H1 (cell line): ENCODE results near the gene ELMOD2. TPM values are rescaled to one million over a fixed set of nuclear protein-coding genes. Genes with fewer than 3 reads are reported as not detected.

ENCODE experiments used
- BCL11A ChIP-seq, 2 experiments: IDR thresholded peaks; one replicate each; pipeline ENCODE4 v1.6.1; 2011; ENCODE audit warnings: low read depth in 2 of 2, low read length in 2 of 2, mild to moderate bottlenecking in 2 of 2
- E2F6 ChIP-seq: IDR thresholded peaks from 2 replicates; pipeline ENCODE4 v1.6.1; 2012; ENCODE audit warnings: inconsistent platforms
- PHF8 ChIP-seq: fragments of 200-600 bp; sonication (generic); conservative IDR thresholded peaks from 2 replicates; pipeline ENCODE4 v1.7.1; 2012; ENCODE audit warnings: low read depth, mild to moderate bottlenecking, inconsistent platforms, low read length, moderate library complexity
- polyA plus RNA-seq, 7 experiments: library from polyadenylated mRNA; depleted of rRNA in 3 of 7; stranded (reverse) in 5 of 7; unstranded in 2 of 7; fragments of >200 nt in 5 of 7; fragments of 200-250 nt in 2 of 7; gene quantifications; 1 replicate in 5 of 7; 2 replicates in 1 of 7; 4 replicates in 1 of 7; pipeline versions ENCODE4 v1.2.1 to v1.2.3, GENCODE V29; 2011 to 2013; ENCODE audit warnings: missing spikeins in 2 of 7, mixed read lengths in 2 of 7
- total RNA-seq: library from RNA; stranded (reverse); fragmentation: NEBNext Ultra II Directional; extraction: Animal tissue kit (Norgen Biotek cat#: 25700); gene quantifications from 2 replicates; pipeline ENCODE4 v1.2.1, GENCODE V29; 2021
- TF ChIP-seq, protein P1 (sequence below): fragments of 300-600 bp; sonication (generic); IDR thresholded peaks from 2 replicates; pipeline ENCODE4 v1.7.1; 2012; ENCODE audit warnings: low read length, moderate library complexity, mild to moderate bottlenecking, inconsistent platforms; ENCODE audit not compliant: insufficient replicate concordance

Gene ELMOD2
- total and polyA plus RNA-seq, 2 of the 8 experiments (the other 6 are each of a cell fraction or from before 2014, with no cell fraction given), result 6.6 to 27.9 TPM

DNA sequence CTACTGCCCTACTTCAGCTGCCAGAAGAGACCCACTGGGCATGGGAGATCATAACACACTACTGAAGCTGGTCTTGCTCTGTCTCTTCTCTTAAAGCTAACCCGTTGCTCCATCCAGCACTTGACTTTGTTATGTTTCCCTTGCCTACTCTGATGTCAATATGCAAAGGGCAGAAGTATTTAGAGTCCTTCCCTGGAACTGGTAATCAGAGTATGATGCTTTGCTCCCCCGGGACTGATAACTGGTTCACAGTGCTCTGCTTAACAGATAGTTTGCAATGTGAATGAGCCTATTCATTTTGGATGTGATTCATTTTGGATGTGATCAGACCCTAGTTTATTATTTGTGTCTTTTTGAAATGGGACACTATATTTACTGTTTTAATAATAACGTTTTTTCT is 57.1 kb downstream of the ELMOD2 start (continued):
- TF ChIP-seq, protein P1, sequence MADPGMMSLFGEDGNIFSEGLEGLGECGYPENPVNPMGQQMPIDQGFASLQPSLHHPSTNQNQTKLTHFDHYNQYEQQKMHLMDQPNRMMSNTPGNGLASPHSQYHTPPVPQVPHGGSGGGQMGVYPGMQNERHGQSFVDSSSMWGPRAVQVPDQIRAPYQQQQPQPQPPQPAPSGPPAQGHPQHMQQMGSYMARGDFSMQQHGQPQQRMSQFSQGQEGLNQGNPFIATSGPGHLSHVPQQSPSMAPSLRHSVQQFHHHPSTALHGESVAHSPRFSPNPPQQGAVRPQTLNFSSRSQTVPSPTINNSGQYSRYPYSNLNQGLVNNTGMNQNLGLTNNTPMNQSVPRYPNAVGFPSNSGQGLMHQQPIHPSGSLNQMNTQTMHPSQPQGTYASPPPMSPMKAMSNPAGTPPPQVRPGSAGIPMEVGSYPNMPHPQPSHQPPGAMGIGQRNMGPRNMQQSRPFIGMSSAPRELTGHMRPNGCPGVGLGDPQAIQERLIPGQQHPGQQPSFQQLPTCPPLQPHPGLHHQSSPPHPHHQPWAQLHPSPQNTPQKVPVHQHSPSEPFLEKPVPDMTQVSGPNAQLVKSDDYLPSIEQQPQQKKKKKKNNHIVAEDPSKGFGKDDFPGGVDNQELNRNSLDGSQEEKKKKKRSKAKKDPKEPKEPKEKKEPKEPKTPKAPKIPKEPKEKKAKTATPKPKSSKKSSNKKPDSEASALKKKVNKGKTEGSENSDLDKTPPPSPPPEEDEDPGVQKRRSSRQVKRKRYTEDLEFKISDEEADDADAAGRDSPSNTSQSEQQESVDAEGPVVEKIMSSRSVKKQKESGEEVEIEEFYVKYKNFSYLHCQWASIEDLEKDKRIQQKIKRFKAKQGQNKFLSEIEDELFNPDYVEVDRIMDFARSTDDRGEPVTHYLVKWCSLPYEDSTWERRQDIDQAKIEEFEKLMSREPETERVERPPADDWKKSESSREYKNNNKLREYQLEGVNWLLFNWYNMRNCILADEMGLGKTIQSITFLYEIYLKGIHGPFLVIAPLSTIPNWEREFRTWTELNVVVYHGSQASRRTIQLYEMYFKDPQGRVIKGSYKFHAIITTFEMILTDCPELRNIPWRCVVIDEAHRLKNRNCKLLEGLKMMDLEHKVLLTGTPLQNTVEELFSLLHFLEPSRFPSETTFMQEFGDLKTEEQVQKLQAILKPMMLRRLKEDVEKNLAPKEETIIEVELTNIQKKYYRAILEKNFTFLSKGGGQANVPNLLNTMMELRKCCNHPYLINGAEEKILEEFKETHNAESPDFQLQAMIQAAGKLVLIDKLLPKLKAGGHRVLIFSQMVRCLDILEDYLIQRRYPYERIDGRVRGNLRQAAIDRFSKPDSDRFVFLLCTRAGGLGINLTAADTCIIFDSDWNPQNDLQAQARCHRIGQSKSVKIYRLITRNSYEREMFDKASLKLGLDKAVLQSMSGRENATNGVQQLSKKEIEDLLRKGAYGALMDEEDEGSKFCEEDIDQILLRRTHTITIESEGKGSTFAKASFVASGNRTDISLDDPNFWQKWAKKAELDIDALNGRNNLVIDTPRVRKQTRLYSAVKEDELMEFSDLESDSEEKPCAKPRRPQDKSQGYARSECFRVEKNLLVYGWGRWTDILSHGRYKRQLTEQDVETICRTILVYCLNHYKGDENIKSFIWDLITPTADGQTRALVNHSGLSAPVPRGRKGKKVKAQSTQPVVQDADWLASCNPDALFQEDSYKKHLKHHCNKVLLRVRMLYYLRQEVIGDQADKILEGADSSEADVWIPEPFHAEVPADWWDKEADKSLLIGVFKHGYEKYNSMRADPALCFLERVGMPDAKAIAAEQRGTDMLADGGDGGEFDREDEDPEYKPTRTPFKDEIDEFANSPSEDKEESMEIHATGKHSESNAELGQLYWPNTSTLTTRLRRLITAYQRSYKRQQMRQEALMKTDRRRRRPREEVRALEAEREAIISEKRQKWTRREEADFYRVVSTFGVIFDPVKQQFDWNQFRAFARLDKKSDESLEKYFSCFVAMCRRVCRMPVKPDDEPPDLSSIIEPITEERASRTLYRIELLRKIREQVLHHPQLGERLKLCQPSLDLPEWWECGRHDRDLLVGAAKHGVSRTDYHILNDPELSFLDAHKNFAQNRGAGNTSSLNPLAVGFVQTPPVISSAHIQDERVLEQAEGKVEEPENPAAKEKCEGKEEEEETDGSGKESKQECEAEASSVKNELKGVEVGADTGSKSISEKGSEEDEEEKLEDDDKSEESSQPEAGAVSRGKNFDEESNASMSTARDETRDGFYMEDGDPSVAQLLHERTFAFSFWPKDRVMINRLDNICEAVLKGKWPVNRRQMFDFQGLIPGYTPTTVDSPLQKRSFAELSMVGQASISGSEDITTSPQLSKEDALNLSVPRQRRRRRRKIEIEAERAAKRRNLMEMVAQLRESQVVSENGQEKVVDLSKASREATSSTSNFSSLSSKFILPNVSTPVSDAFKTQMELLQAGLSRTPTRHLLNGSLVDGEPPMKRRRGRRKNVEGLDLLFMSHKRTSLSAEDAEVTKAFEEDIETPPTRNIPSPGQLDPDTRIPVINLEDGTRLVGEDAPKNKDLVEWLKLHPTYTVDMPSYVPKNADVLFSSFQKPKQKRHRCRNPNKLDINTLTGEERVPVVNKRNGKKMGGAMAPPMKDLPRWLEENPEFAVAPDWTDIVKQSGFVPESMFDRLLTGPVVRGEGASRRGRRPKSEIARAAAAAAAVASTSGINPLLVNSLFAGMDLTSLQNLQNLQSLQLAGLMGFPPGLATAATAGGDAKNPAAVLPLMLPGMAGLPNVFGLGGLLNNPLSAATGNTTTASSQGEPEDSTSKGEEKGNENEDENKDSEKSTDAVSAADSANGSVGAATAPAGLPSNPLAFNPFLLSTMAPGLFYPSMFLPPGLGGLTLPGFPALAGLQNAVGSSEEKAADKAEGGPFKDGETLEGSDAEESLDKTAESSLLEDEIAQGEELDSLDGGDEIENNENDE, result no peak
- TF ChIP-seq PHF8 (no peak), BCL11A (IDR thresholded peaks at IDR 0.05; ENCODE audit: low read depth in 2 of 2, low read length in 2 of 2) (no peak), E2F6 (no peak)
- TF ChIP-seq, all 59 proteins: peak for 0
